Kidney (tissue), 14 donors: Measurements from ENCODE around the gene KCNA2. TPM values are rescaled to one million over a fixed set of nuclear protein-coding genes. Genes with fewer than 3 reads are reported as not detected.

Experiments
- DNase-seq, 5 donors: peaks; one replicate each; pipeline ENCODE4 v3.0.0-alpha.2; 2013 to 2020
- FAIRE-seq: peaks from 2 replicates; lab custom pipeline; 2012; peaks lifted over from hg19 to GRCh38; lab: Jason Lieb, UNC
- H3K27ac ChIP-seq, 2 donors: one replicate each; pipeline ENCODE4 v1.7.0; 2013; ENCODE audit warnings: low read depth in 2 of 2, low read length in 2 of 2, inconsistent platforms in 1 of 2
- H3K27me3 ChIP-seq: one replicate; pipeline ENCODE4 v1.7.1; 2013; ENCODE audit warnings: low read length, inconsistent platforms; ENCODE audit not compliant: control insufficient read depth, insufficient read depth
- H3K36me3 ChIP-seq, 3 donors: one replicate each; pipeline versions ENCODE4 v1.7.0 to v1.7.1; 2013; ENCODE audit warnings: low read length in 3 of 3, control low read depth in 1 of 3, inconsistent platforms in 1 of 3; ENCODE audit not compliant: insufficient read depth in 3 of 3, control insufficient read depth in 2 of 3
- H3K4me1 ChIP-seq, 3 donors: one replicate each; pipeline versions ENCODE4 v1.7.0 to v1.7.1; 2013; ENCODE audit warnings: low read length in 3 of 3, inconsistent platforms in 1 of 3, low read depth in 1 of 3; ENCODE audit not compliant: control insufficient read depth in 2 of 3, insufficient read depth in 2 of 3
- H3K4me3 ChIP-seq, 3 donors: one replicate each; pipeline versions ENCODE4 v1.7.0 to v1.8.1; 2013; ENCODE audit warnings: low read length in 3 of 3, control low read depth in 1 of 3, inconsistent platforms in 1 of 3
- H3K9ac ChIP-seq, 3 donors: one replicate each; pipeline versions ENCODE4 v1.7.0 to v1.7.1; 2013; ENCODE audit warnings: low read length in 3 of 3, control low read depth in 1 of 3, inconsistent platforms in 1 of 3
- H3K9me3 ChIP-seq, 3 donors: one replicate each; pipeline versions ENCODE4 v1.7.0 to v1.7.1; 2013; ENCODE audit warnings: low read length in 3 of 3, control low read depth in 1 of 3, inconsistent platforms in 1 of 3; ENCODE audit not compliant: control insufficient read depth in 2 of 3, insufficient read depth in 1 of 3
- intact Hi-C: fragments of 100-400 bp; cut with DNase I; formaldehyde crosslinking; loops from one replicate; pipeline ENCODE4 v1.11.1; 2022
- polyA plus RNA-seq: library from polyadenylated mRNA; stranded (reverse); fragments of 350-450 nt; fragmentation: Illumina TruSeq; extraction: RNeasy Lipid Tissue Mini Kit (QIAGEN cat#74804); gene quantifications from one replicate; pipeline ENCODE4 v1.2.3, GENCODE V29; 2014; ENCODE audit warnings: low read depth, low replicate concordance; ENCODE audit not compliant: insufficient read depth
- total RNA-seq: library from RNA; stranded (reverse); fragmentation: NEBNext Ultra II Directional; extraction: Animal tissue kit (Norgen Biotek cat#: 25700); gene quantifications from one replicate; pipeline ENCODE4 v1.2.1, GENCODE V29; 2021
- TF ChIP-seq, protein P1 (sequence below): IDR thresholded peaks from 3 replicates; pipeline ENCODE4 v1.5.1; 2012; ENCODE audit warnings: mild to moderate bottlenecking, moderate library complexity, borderline replicate concordance; ENCODE audit not compliant: insufficient read depth; ENCODE audit errors: extremely low read depth
- donor health status: control.
- donor health status: control.
- donor health status: control.
- donor health status: control.
- donor health status: control.
- donor health status: DM: yes; HTN: yes; CAD: no.
- donor health status: Normal renal cell carcinoma (clear cell type).

KCNA2 gene
- total and polyA plus RNA-seq, 2 donors from 2014 or later: 0.09 to 1.3 TPM

DNA sequence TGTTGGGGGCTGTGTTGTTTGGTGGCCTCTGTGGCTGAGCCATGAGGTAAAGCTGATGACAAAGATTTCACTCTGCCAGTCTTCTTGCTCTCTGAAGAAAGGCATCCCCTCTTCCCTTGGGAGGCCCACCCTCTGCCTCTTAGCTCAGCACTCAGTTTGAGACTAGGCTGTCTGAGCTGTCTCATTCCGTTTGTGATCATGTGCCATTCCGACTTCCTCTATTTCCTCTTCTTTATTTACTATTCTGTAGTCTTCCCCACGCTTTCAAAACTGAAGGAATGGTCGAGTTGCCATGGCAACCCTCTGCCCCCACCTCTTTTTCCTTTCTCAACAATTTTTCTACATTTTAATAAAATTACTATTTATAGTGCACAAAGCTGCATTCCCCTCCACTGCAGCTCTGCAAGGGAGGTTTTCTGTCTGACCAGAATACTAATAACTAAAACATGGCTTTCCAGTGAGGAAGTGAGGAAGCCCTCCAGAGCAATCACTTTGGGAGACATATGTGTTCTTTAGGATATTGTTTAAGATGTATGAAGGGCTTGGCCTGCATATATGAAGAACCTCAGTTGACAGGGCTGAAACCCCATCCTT lies 37.8 kb upstream of the KCNA2 start:
- Histone ChIP-seq H3K4me1 (no peaks in the 10 kb centered on the region), H3K27me3 (no peaks in the 10 kb centered on the region), H3K9ac (no peak overlapping the region), H3K27ac (no peak overlapping the region), H3K36me3 (no peaks in the 10 kb centered on the region), H3K9me3 (no peaks in the 10 kb centered on the region), H3K4me3 (no peak overlapping the region)
- DNase-seq: peak in 2 of 5 donors; percentile 18 to 35
- intact Hi-C loops: no loop called here
- TF ChIP-seq, protein P1, sequence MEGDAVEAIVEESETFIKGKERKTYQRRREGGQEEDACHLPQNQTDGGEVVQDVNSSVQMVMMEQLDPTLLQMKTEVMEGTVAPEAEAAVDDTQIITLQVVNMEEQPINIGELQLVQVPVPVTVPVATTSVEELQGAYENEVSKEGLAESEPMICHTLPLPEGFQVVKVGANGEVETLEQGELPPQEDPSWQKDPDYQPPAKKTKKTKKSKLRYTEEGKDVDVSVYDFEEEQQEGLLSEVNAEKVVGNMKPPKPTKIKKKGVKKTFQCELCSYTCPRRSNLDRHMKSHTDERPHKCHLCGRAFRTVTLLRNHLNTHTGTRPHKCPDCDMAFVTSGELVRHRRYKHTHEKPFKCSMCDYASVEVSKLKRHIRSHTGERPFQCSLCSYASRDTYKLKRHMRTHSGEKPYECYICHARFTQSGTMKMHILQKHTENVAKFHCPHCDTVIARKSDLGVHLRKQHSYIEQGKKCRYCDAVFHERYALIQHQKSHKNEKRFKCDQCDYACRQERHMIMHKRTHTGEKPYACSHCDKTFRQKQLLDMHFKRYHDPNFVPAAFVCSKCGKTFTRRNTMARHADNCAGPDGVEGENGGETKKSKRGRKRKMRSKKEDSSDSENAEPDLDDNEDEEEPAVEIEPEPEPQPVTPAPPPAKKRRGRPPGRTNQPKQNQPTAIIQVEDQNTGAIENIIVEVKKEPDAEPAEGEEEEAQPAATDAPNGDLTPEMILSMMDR: no peak
- FAIRE-seq: no peak

DNA sequence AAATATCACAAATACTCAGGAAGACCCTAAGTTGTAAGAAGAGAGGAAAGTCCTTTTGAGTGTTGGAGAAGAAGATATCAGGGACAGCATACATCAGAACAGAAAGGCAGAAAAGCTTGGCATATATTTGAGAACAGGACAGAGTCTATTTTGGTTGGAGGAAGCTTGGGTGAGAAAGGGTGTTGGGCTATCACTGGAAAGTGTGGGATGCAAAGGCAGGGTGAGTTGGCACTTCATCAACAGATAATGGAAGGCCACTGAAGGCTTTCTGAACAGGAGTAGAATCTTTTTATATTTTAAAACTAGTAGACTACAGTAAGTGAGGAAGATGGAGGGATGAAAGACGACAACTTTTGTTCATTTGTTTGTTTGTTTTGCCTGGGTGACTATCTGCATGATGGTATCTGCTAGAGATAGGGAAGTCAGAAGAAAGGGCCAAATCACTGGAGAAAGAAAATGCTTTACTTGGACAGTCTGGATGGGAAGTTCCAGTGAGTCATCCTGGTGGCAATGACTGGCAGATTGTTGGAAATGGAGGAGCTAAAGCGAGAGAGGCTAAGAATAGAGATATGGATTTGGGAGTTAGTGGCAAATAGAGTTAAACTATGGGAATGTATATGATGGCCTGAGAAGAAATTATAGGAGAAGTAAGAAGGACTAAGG lies 33.7 kb upstream of the KCNA2 start:
- intact Hi-C loops: no loop called here
- no peak overlapping the region for H3K4me3 ChIP-seq
- no peaks in the 10 kb centered on the region for H3K36me3 ChIP-seq
- H3K9ac ChIP-seq: no peak overlapping the region
- H3K27me3 ChIP-seq: no peaks in the 10 kb centered on the region
- FAIRE-seq: no peak
- H3K4me1 ChIP-seq: no peaks in the 10 kb centered on the region
- H3K27ac ChIP-seq: no peak overlapping the region
- TF ChIP-seq, protein P1: no peak
- H3K9me3 ChIP-seq: no peaks in the 10 kb centered on the region
- DNase-seq: no peak

DNA sequence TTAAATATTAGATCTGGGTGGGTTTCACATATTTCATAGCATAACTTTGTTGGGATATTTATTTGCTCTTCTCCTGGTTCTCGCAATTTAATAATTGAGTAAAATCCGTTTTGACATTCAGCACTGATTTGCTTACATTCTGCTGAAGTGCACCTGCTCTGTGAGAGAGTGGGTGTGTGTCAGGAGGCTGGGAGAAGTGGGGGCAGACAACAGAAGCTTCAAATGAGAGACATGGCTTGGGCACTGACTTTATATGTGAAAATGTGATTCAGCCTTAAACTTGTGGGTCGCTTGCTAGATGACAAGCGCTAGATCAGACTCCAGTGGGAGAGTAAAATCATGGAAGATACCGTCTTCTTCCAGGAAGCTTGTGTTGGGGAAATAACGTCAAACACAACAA lies 32.4 kb upstream of the KCNA2 start:
- intact Hi-C loops: no loop called here
- FAIRE-seq: no peak

More for the DNA sequence above, 32.4 kb upstream of the KCNA2 start:
- H3K9me3 ChIP-seq: no peaks in the 10 kb centered on the region
- no peaks in the 10 kb centered on the region for H3K27me3 ChIP-seq
- H3K9ac ChIP-seq: no peak overlapping the region
- H3K4me3 ChIP-seq: no peak overlapping the region
- TF ChIP-seq, protein P1: no peak
- no peaks in the 10 kb centered on the region for H3K36me3 ChIP-seq
- H3K27ac ChIP-seq: no peak overlapping the region
- no peak for DNase-seq
- H3K4me1 ChIP-seq: no peaks in the 10 kb centered on the region
